HG02870 (cell line): ENCODE data around the gene TSR1.

Experiments used
- ATAC-seq: cut with Tn5 transposase; IDR thresholded peaks from one replicate; pipeline ENCODE4 v1.9.1; 2021; ENCODE audit warnings: mild to moderate bottlenecking, moderate library complexity; ENCODE audit not compliant: unreplicated experiment

TSR1 gene

DNA sequence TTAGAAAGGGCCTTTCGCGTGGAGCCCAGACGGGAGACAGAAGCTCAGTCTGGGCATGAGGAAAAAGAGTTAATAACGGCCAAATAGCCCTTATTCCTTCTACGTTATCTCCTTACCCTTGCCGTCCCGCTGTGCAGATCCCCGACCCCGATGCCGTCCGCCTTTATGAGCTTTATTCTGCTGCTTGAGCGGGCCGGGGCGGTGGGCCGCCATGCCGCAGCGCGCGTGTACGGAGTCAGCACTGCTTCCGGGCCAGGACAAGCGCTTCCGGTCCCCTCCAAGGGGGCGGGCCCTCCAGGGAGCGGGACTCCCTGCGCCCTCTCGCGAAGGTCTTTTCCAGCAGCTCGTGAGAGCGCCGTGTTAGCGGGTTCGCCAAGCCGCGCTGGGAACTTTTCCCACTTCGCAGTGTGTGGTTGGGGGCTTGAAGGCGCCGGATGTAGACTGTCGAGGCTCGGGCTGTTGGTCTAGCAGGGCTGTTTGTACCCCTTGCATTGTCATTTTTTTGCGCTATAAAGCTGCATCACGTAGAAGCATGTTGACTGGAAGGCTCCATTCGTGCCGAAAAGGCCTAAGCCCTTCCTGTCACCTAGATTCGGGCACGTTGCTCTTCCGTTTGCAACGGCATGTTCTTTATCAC lies at the start of gene TSR1:
TSR1 (minus strand) TSS at position 243 of the 637 bp plus-strand sequence; CDS start at position 213, 30 bp downstream.
- ATAC-seq: peak; percentile 85

- ATAC-seq: no peak
Observed at GRCh38 chr17:2385240-2386210, 49.3 kb upstream of the TSR1 start.

DNA sequence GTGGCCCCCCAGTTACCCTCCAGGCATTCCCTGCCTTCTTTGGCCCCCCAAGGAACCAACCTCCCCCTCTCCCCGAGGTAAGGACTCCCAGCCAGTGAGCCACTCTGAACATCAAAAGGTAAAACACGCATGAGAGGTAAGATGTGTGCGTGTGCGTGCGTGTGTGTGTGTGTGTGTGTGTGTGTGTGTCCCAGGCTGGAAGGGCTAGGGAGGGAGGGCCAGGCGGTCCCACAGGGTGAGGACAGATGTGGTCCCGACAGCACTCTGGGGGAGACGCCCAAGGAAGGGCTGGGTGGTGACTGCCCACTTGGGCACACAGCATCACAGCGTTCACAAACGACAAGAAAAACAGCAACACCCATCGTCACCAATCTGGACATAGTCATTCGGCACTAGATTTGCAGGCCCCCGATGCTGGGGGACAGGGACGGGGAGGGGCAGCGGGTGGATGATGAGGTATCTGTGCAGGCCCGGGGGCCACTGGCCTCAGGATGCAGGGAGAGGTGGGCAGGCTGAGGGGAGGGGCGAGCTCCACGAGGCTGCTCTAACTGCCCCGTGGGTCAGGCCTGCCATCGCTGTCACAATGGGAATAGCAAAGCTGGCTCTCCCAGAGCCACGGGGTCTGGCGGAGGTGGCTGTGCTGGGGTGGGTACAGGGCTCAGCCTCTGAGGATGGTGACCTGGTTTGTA lies 48.3 kb upstream of the TSR1 start:
- ATAC-seq: no peak

- ATAC-seq: no peak
Observed at GRCh38 chr17:2383628-2384167, 47.4 kb upstream of the TSR1 start.

DNA sequence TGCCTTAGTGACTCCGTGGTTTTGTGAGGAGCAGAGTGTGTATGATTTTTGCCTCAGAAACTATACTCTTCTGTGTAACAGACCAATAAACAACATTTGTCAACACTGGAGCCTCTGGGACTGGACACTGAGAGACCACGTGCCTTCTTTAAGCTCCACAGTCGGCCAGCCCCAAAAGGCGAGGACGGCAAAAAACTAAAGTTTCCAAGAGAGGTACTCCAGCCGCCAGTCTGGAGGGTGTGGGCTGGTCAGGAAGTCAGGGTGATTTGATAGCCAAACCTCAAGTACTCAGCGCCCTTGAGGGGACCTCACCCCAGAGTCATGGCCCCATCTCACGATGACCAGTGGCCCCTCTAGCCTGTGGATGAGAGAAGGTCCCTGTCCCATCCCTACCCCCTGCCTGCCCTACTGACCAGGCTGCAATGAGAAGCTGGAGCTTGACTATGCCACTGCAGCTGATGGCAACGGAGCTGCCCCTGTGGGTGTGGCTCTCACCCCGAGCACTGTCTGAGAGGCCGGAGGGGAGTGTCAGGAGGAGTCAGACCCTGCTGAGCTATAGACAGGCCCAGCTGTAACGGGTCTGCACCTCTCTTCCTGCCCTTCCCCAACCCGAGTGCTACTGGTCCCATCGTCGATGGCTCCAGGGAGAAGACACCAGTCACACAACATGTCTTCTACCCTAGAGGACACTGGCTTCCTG lies 44.8 kb upstream of the TSR1 start:
- no peak for ATAC-seq

GRCh38 chr17:2380226-2380922 lies 44.1 kb upstream of the TSR1 start:
- no peak for ATAC-seq

- ATAC-seq: no peak
Observed at GRCh38 chr17:2379489-2380225, 43.4 kb upstream of the TSR1 start.

- no peak for ATAC-seq
Observed at GRCh38 chr17:2378905-2379304, 42.6 kb upstream of the TSR1 start.

DNA sequence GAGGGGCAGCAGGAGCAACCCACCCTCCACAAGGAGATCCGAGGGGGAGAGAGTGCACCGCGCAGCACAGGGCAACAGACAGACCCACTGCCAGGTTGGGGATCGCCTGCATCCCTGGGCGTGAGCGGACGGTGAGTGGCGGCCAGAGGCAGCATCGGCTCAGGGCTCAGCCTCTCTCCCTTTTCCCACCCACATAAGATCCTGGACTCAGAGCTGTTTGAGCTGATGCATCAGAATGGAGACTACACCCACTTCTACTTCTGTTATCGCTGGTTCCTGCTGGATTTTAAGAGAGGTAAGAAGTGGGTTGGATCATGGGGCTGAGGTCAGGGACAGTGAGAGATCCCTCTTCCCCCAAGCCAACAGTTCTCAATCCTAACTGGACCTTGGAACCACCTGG lies 41.4 kb upstream of the TSR1 start:
- ATAC-seq: no peak

- ATAC-seq: no peak
Observed at GRCh38 chr17:2376107-2376506, 39.9 kb upstream of the TSR1 start.

DNA sequence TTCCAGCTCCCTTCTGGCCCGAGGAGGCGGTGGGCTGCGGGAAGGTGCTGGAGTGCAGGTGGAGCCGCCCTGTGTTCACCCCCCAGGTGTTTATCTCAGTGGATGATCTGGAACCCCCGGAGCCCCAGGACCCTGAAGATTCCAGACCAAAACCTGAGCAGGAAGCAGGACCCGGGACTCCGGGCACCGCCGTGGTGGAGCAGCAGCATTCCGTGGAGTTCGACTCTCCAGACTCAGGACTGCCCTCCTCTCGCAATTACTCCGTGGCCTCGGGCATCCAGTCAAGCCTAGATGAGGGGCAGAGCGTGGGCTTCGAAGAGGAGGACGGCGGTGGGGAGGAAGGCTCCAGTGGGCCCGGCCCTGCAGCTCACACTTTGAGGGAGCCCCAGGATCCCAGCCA lies 39.1 kb upstream of the TSR1 start:
- ATAC-seq: no peak

DNA sequence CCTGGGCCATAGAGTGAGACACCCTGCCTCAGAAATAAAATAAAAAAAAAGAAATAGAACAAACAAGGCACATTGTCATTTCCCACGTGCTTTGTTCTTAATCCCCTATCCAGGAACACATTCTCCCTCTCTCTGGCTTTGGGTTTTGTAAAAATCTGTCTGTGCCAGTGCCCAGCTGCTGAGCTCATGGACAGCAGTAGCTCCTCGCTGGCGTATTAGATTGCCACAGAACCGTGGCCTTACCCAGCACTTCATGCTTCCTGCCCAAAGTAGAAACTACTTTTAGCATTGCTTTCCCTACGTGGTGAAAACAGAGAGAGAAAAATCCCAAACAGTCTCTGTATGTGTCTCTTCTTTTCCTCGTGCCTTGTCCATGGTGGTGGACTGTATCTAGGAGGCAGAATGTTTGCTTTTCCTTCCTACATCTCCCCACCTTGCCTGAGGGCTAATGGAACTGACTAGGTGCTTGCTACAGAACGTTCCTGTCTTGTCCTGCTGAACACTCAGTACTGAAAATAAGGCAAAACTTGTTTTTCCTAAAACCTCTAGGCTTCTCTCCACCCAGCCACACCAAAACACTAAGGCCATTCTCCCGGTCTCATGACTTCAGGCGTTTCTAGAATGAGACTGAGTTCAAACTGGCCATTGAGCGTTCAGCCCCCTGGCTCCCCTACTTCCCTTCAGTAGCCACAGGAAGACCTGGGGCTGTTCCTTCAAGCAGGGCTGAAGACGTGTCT lies 38.5 kb upstream of the TSR1 start:
- no peak for ATAC-seq

DNA sequence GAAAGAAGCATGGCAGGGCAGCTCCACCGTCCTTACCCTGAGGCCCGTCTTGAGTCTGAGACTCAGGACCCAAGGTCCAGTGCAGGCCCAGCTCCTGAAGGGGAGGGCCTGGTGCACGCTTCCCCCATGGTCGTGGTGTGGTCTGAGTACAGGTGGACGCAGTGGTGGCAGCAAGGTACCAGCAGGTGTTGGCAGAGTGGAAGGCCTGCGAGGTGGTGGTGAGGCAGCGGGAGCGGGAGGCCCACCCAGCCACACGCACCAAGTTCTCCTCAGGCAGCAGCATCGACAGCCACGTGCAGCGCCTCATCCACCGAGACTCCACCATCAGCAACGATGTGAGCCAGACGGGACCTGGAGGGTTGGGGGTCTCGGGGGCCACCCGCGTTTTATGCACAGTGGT lies 36.9 kb upstream of the TSR1 start:
- no peak for ATAC-seq

GRCh38 chr17:2372681-2373080 lies 36.4 kb upstream of the TSR1 start:
- no peak for ATAC-seq

- ATAC-seq: no peak
Observed at GRCh38 chr17:2372180-2372579, 35.9 kb upstream of the TSR1 start.

DNA sequence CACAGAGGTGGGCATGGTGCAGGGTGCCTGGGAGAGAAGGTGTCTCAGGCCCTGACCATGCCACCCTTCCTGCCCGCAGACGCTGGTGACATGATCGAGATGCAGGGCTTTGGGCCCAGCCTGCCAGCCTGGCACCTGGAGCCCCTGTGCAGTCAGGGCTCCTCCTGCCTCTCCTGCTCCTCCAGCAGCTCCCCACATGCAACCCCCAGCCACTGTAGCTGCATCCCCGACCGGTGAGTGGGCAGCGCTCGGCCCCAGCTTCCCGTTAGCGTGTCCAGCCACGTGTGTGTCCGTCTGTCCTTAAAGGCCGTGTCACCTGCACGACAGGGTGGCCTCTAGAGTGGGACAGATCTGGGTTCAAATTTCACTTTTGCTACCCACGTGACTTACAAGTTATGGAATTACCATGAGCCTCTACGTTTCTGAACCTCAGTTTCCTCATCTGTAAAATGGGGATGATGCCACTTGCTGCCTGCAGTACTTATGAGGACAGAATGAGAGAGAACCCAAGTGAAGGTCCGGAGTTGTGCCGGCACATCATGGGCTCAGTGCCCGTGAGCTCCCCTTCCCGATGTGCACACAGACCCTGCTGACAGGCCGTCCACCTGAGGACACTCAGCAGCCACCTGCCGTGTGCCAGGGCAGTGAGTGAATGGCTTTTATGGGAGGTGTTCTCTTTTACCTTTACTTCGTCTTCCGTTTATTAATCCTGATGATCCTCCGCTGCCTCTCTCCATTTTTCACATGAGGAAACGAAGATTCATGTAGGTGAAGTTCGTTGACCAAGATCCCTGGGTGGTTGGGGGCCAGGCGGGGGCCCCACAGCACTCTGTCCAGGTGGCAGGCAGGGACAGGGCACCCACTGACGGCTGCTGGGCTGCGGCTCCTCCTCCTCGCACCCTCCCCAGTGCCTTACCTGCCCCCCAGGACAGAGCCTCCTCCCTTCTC lies 35.2 kb upstream of the TSR1 start:
- no peak for ATAC-seq

DNA sequence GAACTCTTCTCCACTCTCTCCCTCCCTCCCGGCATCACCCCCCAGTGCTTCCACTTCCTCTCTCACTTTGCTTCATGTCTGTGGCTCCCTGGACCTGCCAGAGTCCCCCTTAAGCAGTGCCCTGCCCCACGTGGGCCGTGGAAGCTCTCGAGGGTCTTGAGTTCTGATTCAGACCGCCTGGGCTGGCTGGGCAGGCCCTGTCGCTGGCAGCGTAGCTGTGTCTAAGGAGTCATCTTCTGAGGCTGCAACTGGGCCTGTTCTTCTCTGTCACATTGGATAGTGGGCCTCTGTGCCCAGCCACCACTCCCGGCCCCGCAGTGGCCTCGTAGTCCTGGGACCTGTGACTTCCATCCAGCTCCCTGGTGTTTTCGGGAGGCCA lies 33.9 kb upstream of the TSR1 start:
- no peak for ATAC-seq
